Neural progenitor cell (in vitro differentiated cells): ENCODE measurements around the gene TMCC1. TPM values are rescaled to one million over a fixed set of nuclear protein-coding genes. Genes with fewer than 3 reads are reported as not detected.

Source experiments
- DNase-seq: peaks from one replicate; pipeline ENCODE4 v3.0.0-alpha.2; 2016; ENCODE audit warnings: low spot score
- H2AFZ ChIP-seq: fragments of 200-600 bp; sonication (generic); replicated peaks from 2 replicates; pipeline ENCODE4 v1.6.1; 2016; ENCODE audit warnings: antibody characterized with exemption
- H3F3A ChIP-seq: fragments of 200-600 bp; sonication (generic); 2 replicates; pipeline ENCODE4 v1.6.1; 2016; ENCODE audit warnings: antibody characterized with exemption, low read depth
- H3K27ac ChIP-seq: fragments of 200-600 bp; sonication (generic); 2 replicates; pipeline ENCODE4 v1.5.1; 2016; ENCODE audit warnings: mild to moderate bottlenecking
- H3K27me3 ChIP-seq: fragments of 200-600 bp; sonication (generic); 2 replicates; pipeline ENCODE4 v1.6.1; 2016; ENCODE audit warnings: mild to moderate bottlenecking, moderate library complexity
- H3K36me3 ChIP-seq: fragments of 200-600 bp; sonication (generic); 2 replicates; pipeline ENCODE4 v1.5.1; 2016
- H3K4me1 ChIP-seq: fragments of 200-600 bp; sonication (generic); 2 replicates; pipeline ENCODE4 v1.6.1; 2016; ENCODE audit warnings: mixed run types
- H3K4me2 ChIP-seq: fragments of 200-600 bp; sonication (generic); 2 replicates; pipeline ENCODE4 v1.6.1; 2016
- H3K4me3 ChIP-seq: fragments of 200-600 bp; sonication (generic); 2 replicates; pipeline ENCODE4 v1.5.1; 2016
- H3K79me2 ChIP-seq: fragments of 200-600 bp; sonication (generic); 2 replicates; pipeline ENCODE4 v1.6.1; 2016; ENCODE audit warnings: low read depth
- H3K9ac ChIP-seq: fragments of 200-600 bp; sonication (generic); 2 replicates; pipeline ENCODE4 v1.6.1; 2016
- H3K9me3 ChIP-seq: fragments of 200-600 bp; sonication (generic); 2 replicates; pipeline ENCODE4 v1.5.1; 2016; ENCODE audit warnings: low read depth
- H4K20me1 ChIP-seq: fragments of 200-600 bp; sonication (generic); 2 replicates; pipeline ENCODE4 v1.6.1; 2016; ENCODE audit warnings: low read depth
- H3K27ac Mint-ChIP-seq: 3 replicates; pipeline ENCODE4 v1.8.0; 2021; ENCODE audit warnings: mixed read lengths
- H3K27me3 Mint-ChIP-seq: 2 replicates; pipeline ENCODE4 v1.8.0; 2022; ENCODE audit warnings: low read depth, mild to moderate bottlenecking, inconsistent platforms, moderate library complexity, mixed read lengths; ENCODE audit not compliant: insufficient read depth
- H3K36me3 Mint-ChIP-seq: 3 replicates; pipeline ENCODE4 v1.8.0; 2021; ENCODE audit warnings: mixed read lengths
- H3K4me1 Mint-ChIP-seq: 3 replicates; pipeline ENCODE4 v1.8.0; 2021; ENCODE audit warnings: mixed read lengths
- H3K4me3 Mint-ChIP-seq: 3 replicates; pipeline ENCODE4 v1.8.0; 2021; ENCODE audit warnings: mild to moderate bottlenecking, moderate library complexity, mixed read lengths
- H3K9me3 Mint-ChIP-seq: 3 replicates; pipeline ENCODE4 v1.8.0; 2020; ENCODE audit warnings: mixed read lengths
- CTCF ChIP-seq: fragments of 200-600 bp; sonication (generic); IDR thresholded peaks from 2 replicates; pipeline ENCODE4 v1.5.1; 2017; ENCODE audit warnings: antibody characterized with exemption, mild to moderate bottlenecking
- EZH2 ChIP-seq: fragments of 200-600 bp; sonication (generic); IDR thresholded peaks from 2 replicates; pipeline ENCODE4 v1.6.1; 2017; ENCODE audit warnings: antibody characterized with exemption, mild to moderate bottlenecking, moderate library complexity
- EZH2phosphoT487 ChIP-seq: fragments of 200-600 bp; sonication (generic); IDR thresholded peaks from 2 replicates; pipeline ENCODE4 v1.6.1; 2017; ENCODE audit warnings: antibody characterized with exemption
- total RNA-seq: library from RNA; depleted of rRNA; stranded (reverse); fragments of >200 nt; gene quantifications from 2 replicates; pipeline ENCODE4 v1.2.3, GENCODE V29; 2015; ENCODE audit warnings: low replicate concordance

Gene TMCC1
- total RNA-seq, 1 donor from 2014 or later: 29.8 TPM

GRCh38 chr3:129738172-129738571 lies 155.3 kb downstream of the TMCC1 start:
- Histone ChIP-seq H3K4me2 (no peak overlapping the region), H2AFZ (no peak overlapping the region), H3K9me3 (no peaks in the 10 kb centered on the region), H3K4me1 (peaks cover 1% of the 10 kb centered on the region), H3K27ac (no peak overlapping the region), H4K20me1 (no peaks in the 10 kb centered on the region), H3K36me3 (no peaks in the 10 kb centered on the region), H3K79me2 (peaks cover 9% of the 10 kb centered on the region), H3F3A (no peaks in the 10 kb centered on the region), H3K9ac (no peak overlapping the region), H3K4me3 (no peak overlapping the region), H3K27me3 (no peaks in the 10 kb centered on the region)
- Mint-ChIP-seq H3K27ac (no peak overlapping the region), H3K9me3 (no peaks in the 10 kb centered on the region), H3K27me3 (no peaks in the 10 kb centered on the region), H3K36me3 (peaks cover 3% of the 10 kb centered on the region), H3K4me3 (no peak overlapping the region), H3K4me1 (no peaks in the 10 kb centered on the region)
- no peak for TF ChIP-seq CTCF
- TF ChIP-seq EZH2: no peak
- TF ChIP-seq EZH2phosphoT487: no peak
- DNase-seq: no peak

GRCh38 chr3:129736070-129736469 lies 157.4 kb downstream of the TMCC1 start:
- H3K4me2 ChIP-seq: no peak overlapping the region
- TF ChIP-seq EZH2phosphoT487 (no peak), CTCF (no peak), EZH2 (no peak)

GRCh38 chr3:129735638-129736037 lies 157.9 kb downstream of the TMCC1 start:
- H3K9me3 ChIP-seq: no peaks in the 10 kb centered on the region
- no peaks in the 10 kb centered on the region for H3F3A ChIP-seq
- no peak overlapping the region for H3K4me2 ChIP-seq
- peaks cover 5% of the 10 kb centered on the region for H3K36me3 Mint-ChIP-seq
- no peaks in the 10 kb centered on the region for H3K27me3 ChIP-seq
- H3K4me1 Mint-ChIP-seq: peaks cover 6% of the 10 kb centered on the region
- no peak overlapping the region for H3K27ac ChIP-seq
- no peak overlapping the region for H3K4me3 Mint-ChIP-seq
- no peaks in the 10 kb centered on the region for H3K27me3 Mint-ChIP-seq
- TF ChIP-seq EZH2phosphoT487 (no peak), EZH2 (no peak), CTCF (no peak)
- H3K79me2 ChIP-seq: peaks cover 4% of the 10 kb centered on the region
- no peak overlapping the region for H2AFZ ChIP-seq
- H3K27ac Mint-ChIP-seq: no peak overlapping the region
- H3K4me1 ChIP-seq: peaks cover 9% of the 10 kb centered on the region
- H3K4me3 ChIP-seq: no peak overlapping the region
- peaks cover 5% of the 10 kb centered on the region for H4K20me1 ChIP-seq
- no peak overlapping the region for H3K9ac ChIP-seq
- H3K36me3 ChIP-seq: no peaks in the 10 kb centered on the region
- no peaks in the 10 kb centered on the region for H3K9me3 Mint-ChIP-seq
- no peak for DNase-seq

More at GRCh38 chr3:129736070-129736469, 157.4 kb downstream of the TMCC1 start:
- no peak for DNase-seq
- no peak overlapping the region for H3K9ac ChIP-seq
- peaks cover 5% of the 10 kb centered on the region for H4K20me1 ChIP-seq
- H3K4me1 Mint-ChIP-seq: peaks cover 6% of the 10 kb centered on the region
- H3K27me3 ChIP-seq: no peaks in the 10 kb centered on the region
- H3K79me2 ChIP-seq: peaks cover 4% of the 10 kb centered on the region
- H3K4me3 ChIP-seq: no peak overlapping the region
- no peak overlapping the region for H3K27ac ChIP-seq
- H3K36me3 Mint-ChIP-seq: peaks cover 5% of the 10 kb centered on the region
- no peak overlapping the region for H3K4me3 Mint-ChIP-seq
- no peaks in the 10 kb centered on the region for H3K27me3 Mint-ChIP-seq
- H3K9me3 Mint-ChIP-seq: no peaks in the 10 kb centered on the region
- no peaks in the 10 kb centered on the region for H3K9me3 ChIP-seq
- no peak overlapping the region for H3K27ac Mint-ChIP-seq
- no peaks in the 10 kb centered on the region for H3K36me3 ChIP-seq
- peaks cover 9% of the 10 kb centered on the region for H3K4me1 ChIP-seq
- no peaks in the 10 kb centered on the region for H3F3A ChIP-seq
- H2AFZ ChIP-seq: no peak overlapping the region
